ENCODE results near the gene EBPL.
A peak's percentile ranks its signal among the peaks of the same experiment; 100 is the strongest.
"Not testable (repeated sequence)": the region's sequence is repeated elsewhere in the genome, so short reads cannot be mapped to it uniquely, and the experiment has no call there.

Gene EBPL

DNA sequence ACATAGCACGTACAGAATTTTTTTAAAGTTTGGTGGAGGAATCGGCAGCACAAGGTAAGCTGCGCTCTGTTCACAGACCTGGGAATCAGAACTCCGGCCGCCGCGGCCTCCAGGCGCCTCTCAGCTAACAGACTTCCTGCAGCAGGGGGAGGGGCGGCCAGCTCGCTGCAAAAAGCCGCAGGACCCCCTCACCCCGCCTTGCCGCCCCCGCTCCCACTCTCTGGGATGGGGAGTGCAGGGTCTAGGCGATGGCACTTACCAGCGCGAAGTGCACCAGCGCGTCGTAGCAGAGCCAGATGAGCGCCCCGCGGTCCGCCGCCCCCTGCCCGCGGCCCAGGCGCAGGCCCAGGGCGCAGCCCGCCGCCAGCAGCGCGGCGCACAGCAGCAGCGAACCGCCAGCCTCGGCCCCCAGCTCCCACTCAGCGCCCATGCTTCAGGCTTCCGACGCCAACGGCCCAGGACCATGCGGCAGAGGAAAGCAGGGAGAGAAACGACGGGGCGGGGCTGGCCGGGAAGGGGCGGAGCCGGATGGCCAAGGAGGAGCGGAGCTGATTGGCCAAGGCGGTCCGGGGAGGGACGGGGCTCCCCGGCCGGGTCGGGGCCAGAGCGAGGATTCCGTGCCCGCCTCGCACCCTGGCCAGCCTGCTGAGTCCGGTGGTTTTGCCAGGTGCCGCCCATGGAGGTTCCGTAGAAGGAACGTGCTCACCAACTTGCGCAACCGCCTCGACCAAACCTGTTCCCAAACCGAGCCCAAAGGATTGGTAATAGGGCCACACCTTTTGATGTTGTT is at the start of gene EBPL:
EBPL (minus strand) TSS at position 492 of the 790 bp plus-strand sequence; CDS start at position 430, 62 bp downstream.
- peak; percentile 85 for DNase-seq (ENCODE audit: low spot score)

DNA sequence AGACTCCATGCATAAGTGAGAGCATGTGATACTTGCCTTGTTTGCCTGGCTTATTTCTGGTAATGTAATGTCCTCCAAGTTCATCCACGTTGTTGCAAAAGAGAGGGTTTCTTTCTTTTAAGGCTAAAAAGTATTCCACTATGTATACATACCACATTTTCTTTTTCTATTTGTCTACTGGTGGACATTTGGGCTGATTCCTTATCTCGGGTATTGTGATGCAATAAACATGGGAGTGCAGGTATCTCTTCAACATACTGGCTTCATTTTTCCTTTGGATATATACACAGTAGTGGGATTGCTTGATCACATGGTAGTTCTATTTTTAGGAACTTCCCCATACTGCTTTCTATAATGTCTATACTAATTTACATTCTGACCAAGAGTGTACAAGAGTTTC is 49.6 kb upstream of the EBPL start:
- no peak for DNase-seq (ENCODE audit: low spot score)

DNA sequence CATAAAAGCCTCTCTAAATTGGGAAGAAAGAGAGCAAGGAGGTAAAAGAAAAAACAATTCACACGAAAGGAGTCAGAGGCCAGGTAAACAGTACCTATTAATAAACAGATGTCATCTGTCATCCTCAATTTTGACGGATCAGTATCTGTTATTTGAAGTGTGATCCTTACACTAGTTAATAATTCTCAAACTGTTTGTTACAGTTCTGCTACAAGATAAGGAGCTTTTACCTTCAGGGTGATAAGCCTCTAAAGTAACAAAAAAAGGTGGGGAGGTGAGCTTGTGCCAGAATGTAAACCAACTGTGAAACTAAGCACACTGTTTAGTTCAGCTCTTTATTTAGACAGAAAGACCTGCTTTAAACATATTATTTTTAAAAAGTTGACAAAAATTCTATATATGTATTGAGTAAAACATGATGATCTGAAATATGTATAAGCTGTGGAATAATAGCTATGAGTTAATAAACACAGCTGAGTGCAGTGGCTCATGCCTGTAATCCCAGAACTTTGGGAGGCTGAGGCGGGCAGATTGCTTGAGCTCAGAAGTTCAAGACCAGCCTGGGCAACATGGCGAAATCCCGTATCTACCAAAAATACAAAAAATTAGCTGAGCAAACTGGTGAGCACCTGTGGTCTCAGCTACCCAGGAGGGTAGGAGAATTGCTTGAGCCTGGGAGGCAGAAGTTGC is 48.4 kb upstream of the EBPL start:
- DNase-seq (ENCODE audit: low spot score): no peak

- no peak for DNase-seq (ENCODE audit: low spot score)
Observed at GRCh38 chr13:49733181-49733951, 42.1 kb upstream of the EBPL start.

DNA sequence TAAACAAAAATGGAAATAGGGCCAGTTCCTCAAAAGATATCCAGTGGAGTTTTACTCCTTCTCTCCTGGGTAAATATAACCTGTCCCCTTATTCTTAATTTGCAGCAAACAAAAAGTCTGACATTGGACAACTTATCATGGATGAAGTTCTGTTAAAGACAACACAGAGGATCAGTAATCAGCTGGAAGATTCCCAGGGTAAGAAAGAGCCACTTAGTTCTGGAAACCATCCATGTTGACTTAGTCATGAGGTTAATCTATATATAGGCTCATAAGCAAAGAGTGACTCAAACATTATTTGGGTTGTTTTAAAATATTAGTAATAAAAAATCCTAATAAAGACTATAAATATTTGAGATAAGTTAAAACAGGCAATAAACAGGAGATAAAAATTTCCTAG is 40.5 kb upstream of the EBPL start:
- DNase-seq (ENCODE audit: low spot score): no peak

GRCh38 chr13:49716615-49717014 is 25.3 kb upstream of the EBPL start:
- no peak for DNase-seq (ENCODE audit: low spot score)

DNA sequence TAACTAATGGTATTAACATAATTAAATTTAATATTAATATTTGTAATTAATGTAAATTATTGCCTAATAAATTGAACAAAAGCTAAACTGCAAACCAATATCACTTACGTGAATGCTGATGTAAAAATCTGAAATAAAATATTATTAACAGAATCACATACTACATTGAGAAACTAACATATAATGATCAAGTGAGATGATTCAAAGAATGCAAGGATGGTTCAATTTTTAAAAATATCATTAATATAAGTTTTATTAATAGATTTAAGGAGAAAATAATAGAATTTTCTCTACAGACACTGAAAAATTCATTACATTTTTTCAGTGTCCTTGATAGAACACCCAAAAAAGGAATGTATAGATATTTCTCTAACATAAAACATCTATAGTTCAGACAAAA is 23.5 kb upstream of the EBPL start:
- DNase-seq (ENCODE audit: low spot score): no peak

DNA sequence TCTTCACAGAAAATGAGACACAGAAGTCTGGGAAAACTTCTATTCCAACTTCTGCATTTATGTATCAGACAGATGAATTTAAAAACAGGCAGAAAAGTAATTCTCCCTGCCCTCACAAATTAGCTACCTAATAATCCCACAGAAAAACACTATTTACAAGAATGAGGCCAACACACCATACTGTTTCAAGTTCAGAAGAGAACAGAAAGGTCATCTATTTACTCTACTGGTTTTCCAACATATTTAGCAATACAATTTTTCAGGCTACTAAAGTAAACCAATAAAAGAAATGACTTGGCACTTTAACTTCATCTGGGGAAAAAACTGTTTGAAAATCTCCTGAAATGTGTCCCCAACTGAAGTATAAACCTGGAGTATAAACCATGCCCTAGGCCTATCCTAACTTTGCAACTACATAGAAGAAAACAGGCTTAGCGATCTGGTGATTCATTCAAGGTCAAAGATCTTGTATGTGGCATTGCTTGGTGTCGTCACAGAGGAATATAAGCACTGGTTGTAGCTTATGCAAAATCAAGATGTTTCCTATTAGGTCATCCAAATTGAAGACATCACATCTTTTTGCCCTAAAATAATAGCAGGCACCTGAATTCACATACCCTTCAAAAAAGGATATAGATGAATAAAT is 20.1 kb upstream of the EBPL start:
- no peak for DNase-seq (ENCODE audit: low spot score)

DNA sequence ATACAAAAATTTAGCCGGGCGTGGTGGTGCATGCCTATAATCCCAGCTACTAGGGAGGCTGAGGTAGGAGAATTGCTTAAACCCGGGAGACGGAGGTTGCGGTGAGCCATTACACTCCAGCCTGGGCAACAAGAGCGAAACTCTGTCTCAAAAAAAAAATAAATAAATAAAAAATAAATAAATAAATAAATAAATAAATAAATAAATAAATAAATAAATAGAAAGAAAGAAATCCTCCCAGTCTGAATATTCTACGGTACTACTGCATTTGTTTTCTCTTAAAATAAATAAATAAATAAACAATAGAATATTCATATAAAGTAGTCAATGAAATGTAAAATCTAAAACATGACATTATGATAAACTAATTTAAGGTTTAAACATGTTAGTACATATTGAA is 13.0 kb upstream of the EBPL start:
- DNase-seq (ENCODE audit: low spot score): not testable (repeated sequence)

DNA sequence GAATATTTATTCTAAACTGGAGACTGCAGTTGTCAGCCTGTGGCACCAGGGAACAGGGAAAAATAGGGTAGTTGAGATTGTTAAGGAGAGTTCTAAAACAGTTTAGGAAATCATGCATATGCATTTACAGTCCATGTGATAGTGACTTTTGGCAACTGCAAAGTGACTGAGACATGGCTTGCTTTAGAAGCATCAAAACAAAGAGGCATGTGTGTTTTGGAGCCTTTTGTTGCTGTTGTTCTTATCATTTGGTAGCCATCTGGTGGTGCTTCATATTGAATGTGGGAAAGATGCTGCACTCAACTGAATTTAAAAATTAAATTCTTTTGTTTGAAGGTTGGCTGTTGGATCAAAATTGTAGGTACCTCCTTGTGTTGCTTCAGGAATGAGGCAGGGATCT is 10.2 kb upstream of the EBPL start:
- no peak for DNase-seq (ENCODE audit: low spot score)

DNA sequence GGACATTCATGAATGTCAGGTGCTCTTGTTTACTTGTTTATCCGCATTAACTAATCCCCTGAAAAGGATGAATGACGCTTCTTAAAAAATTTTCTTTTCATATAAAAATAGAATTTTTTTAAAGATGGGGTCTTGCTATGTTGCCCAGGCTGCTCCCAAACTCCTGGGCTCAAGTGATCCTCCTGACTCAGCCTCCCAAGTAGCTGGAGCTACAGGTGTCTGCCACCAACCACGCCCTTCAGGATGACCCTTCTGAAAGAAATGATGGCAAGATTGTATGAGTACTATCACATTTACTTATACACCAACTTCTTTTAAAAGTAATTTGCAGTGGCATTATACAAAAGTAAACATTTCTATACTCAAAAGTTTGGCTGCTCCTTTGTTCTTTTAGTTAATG is 6.2 kb upstream of the EBPL start:
- DNase-seq (ENCODE audit: low spot score): no peak

- no peak for DNase-seq (ENCODE audit: low spot score)
Observed at GRCh38 chr13:49694446-49694845, 3.2 kb upstream of the EBPL start.

DNA sequence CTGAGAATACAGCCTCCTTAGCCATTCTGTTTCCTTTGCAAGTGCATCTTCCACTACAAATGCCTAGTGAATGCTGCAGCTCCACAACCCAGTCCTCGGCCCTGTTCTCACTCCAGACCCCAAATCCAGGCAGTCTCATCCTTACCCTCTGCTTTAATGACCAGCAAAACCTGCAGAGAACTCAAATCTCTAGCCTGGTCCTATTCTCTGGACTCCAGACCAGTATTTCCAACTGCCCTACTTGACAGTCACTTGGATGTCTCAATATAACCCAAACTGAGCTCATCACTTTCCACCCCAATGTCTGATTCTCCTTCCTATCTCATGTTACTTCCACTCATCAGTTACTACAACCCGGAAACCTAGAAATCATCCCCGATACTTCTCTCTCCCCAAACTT is 2.6 kb upstream of the EBPL start:
- DNase-seq (ENCODE audit: low spot score): no peak

GRCh38 chr13:49693191-49693733 is 2.0 kb upstream of the EBPL start:
- DNase-seq (ENCODE audit: low spot score): no peak

GRCh38 chr13:49690133-49690994 is 922 bp downstream of the EBPL start:
- DNase-seq (ENCODE audit: low spot score): no peak

DNA sequence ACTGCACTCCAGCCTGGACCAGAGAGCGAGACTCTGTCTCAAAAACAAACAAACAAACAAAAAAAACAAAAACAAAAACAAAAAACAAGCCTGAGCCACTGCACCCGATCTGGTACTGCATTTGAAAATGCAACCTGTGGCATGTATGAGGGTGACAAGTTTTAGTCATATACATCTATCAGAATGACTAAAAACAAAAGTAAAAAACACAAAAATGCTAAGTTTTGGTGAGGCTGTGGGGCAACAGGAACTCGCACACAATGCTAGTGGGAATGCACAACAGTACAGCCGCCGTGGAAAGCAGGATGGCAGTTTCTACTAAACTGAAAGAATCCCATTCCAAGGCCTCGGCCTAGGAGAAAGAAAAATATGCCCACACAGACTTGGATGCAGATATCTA is 7.8 kb downstream of the EBPL start:
- no peak for DNase-seq (ENCODE audit: low spot score)

DNA sequence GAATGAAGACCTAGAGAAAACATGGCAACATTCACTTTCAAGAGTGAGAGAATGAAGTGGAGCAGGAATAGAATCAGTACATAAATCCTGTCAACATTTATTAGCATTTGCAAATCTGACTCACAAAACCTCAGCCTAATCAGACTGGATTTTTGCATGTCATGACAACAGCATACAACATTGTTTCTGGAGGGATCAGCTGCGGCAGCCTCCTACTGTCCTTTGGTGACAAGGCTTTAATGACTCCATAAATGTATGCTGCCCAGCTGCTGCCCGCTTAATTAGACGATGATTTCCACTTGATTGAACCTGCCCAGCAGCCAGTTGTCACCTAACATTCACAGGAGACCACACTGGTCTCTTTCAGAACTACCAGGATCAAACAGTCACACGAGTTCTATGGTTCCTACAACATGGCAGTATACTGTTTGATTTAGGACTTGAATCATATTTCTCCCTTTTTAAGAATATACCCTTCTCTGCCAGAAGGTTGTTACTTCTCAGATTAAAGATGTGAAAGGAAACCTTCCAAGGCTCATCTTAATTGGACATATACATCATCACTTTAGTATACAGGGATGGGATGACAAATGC is 9.3 kb downstream of the EBPL start:
- DNase-seq (ENCODE audit: low spot score): no peak

DNA sequence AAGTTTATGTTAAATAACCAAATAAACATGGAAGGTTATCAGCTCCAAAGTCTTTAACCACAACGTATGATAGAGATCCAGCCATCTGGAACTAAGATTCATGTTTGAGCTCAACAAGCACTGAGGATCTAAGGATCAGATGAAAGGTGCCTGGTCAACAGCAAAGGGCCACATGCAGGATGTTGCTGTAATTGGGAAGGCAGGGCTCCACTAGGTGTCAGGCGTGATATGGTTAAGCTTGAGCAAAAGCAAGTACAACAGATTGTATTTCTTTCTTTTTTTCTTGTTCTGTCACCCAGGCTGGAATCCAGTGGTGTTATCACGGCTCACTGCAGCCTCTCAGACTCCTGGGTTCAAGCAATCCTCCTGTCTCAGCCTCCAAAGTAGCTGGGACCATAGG is 12.0 kb downstream of the EBPL start:
- DNase-seq (ENCODE audit: low spot score): no peak

- no peak for DNase-seq (ENCODE audit: low spot score)
Observed at GRCh38 chr13:49678191-49678914, 12.9 kb downstream of the EBPL start.

All from hematopoietic multipotent progenitor cell treated with erythropoietin and hydrocortisone succinate and interleukin-3 and kit ligand, for 17 days (in vitro differentiated cells).